Measurements from ENCODE around the gene FRMD1. TPM values are rescaled to one million over a fixed set of nuclear protein-coding genes. Genes with fewer than 3 reads are reported as not detected.
"Not testable (repeated sequence)": the region's sequence is repeated elsewhere in the genome, so short reads cannot be mapped to it uniquely, and the experiment has no call there.

FRMD1 gene
- total RNA-seq, 4 donors from 2014 or later = 35.4 to 86.4 (median 47.7) TPM

GRCh38 chr6:168080393-168081077, 1.5 kb upstream of the FRMD1 start:
- no peak for TF ChIP-seq EP300 (IDR thresholded peaks at IDR 0.05; ENCODE audit: low read depth)
- intact Hi-C loops (cut with DNase I; ENCODE audit: low total_unique reads) (no loop called here), in situ Hi-C loops (cut with MboI; ENCODE audit: low pct_ligation_motif_present in 1 of 4, low pct_unique_long_range_greater_than_20kb in 1 of 4, low sequenced_read_pairs in 3 of 4) (no loop called here)
- no peaks in the 10 kb centered on the region for H3K36me3 ChIP-seq
- no peaks in the 10 kb centered on the region for H3K9me3 ChIP-seq
- peaks cover 6 to 34% (median 19%) of the 10 kb centered on the region in 4 donors for H3K4me1 ChIP-seq
- no peaks in the 10 kb centered on the region for H3K27me3 ChIP-seq
- 82 to 89% methylated on average over 19 to 23 of the region's 24 CpGs for WGBS, 2 donors (ENCODE audit: low coverage in 1 of 2)
- no peak overlapping the region for H3K27ac ChIP-seq
- DNase-seq = no peak
- no peak overlapping the region for H3K4me3 ChIP-seq

GRCh38 chr6:168078175-168078942, 653 bp downstream of the FRMD1 start:
- Histone ChIP-seq H3K4me3 (peak overlapping the region in 3 of 4 donors; percentile 8 to 40 (median 31)), H3K4me1 (peaks cover 6 to 27% (median 17%) of the 10 kb centered on the region in 4 donors), H3K27ac (peak overlapping the region; percentile 70 to 82 (median 78)), H3K27me3 (no peaks in the 10 kb centered on the region), H3K9me3 (no peaks in the 10 kb centered on the region), H3K36me3 (no peaks in the 10 kb centered on the region)
- DNase-seq = peak; percentile 39
- TF ChIP-seq POLR2A (IDR thresholded peaks at IDR 0.05) = no peak
- TF ChIP-seq, protein P1, sequence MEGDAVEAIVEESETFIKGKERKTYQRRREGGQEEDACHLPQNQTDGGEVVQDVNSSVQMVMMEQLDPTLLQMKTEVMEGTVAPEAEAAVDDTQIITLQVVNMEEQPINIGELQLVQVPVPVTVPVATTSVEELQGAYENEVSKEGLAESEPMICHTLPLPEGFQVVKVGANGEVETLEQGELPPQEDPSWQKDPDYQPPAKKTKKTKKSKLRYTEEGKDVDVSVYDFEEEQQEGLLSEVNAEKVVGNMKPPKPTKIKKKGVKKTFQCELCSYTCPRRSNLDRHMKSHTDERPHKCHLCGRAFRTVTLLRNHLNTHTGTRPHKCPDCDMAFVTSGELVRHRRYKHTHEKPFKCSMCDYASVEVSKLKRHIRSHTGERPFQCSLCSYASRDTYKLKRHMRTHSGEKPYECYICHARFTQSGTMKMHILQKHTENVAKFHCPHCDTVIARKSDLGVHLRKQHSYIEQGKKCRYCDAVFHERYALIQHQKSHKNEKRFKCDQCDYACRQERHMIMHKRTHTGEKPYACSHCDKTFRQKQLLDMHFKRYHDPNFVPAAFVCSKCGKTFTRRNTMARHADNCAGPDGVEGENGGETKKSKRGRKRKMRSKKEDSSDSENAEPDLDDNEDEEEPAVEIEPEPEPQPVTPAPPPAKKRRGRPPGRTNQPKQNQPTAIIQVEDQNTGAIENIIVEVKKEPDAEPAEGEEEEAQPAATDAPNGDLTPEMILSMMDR (IDR thresholded peaks at IDR 0.05) = no peak
- no peak for TF ChIP-seq EP300 (IDR thresholded peaks at IDR 0.05; ENCODE audit: low read depth)
- TF ChIP-seq POLR2AphosphoS5 (IDR thresholded peaks at IDR 0.05) = no peak
- in situ Hi-C loops (cut with MboI; ENCODE audit: low pct_ligation_motif_present in 1 of 4, low pct_unique_long_range_greater_than_20kb in 1 of 4, low sequenced_read_pairs in 3 of 4) (no loop called here), intact Hi-C loops (cut with DNase I; ENCODE audit: low total_unique reads) (no loop called here)
- WGBS, 2 donors (ENCODE audit: low coverage in 1 of 2) = 37 to 61% methylated on average over 6 to 19 of the region's 21 CpGs

DNA sequence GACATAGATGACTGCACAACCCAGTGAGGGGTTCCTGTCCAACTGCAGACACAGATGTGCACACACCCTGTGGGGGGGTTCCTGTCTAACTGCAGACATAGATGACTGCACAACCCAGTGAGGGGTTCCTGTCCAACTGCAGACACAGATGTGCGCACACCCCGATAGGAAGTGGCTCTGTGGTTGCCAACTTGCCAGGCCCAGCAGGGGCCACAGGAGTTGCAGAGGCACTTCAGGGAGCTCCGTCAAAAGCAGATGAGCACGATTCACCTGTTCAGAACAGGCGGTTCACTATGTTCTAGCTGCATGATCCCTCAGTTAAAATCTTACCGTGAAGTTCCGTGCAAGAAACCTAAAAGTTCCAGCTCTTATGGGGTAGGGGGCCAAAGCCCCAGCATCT, 1.6 kb downstream of the FRMD1 start:
- H3K4me3 ChIP-seq; H3K27ac ChIP-seq; H3K36me3 ChIP-seq; intact Hi-C loops (cut with DNase I; ENCODE audit: low total_unique reads); H3K27me3 ChIP-seq; in situ Hi-C loops (cut with MboI; ENCODE audit: low pct_ligation_motif_present in 1 of 4, low pct_unique_long_range_greater_than_20kb in 1 of 4, low sequenced_read_pairs in 3 of 4); DNase-seq; H3K9me3 ChIP-seq: not testable (repeated sequence)
- 91% methylated on average over 7 of the region's 7 CpGs; no CpG with 5 or more reads in 1 of the 2 donors for WGBS, 2 donors (ENCODE audit: low coverage in 1 of 2)
- H3K4me1 ChIP-seq = peaks cover 6 to 21% (median 13%) of the 10 kb centered on the region in 4 donors

DNA sequence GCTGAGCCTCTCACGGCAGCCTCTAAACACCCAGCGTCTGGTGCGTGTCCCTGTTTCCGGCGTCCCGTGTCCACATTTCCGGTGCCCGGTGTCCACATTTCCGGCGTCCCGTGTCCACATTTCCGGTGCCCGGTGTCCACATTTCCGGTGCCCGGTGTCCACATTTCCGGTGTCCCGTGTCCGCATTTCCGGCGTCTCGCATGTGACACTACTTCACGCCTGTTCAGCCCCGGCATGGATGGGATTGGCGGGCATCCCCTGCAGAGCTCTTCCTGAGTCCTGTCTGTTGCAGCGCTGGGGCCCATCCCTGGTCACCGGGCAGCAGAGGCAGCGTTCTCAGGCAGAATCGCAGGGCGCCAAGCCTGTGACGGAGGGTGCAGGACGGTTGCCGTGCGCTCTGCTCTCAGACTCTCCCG, 3.2 kb downstream of the FRMD1 start:
- no peak for TF ChIP-seq POLR2AphosphoS5 (IDR thresholded peaks at IDR 0.05)
- no peak for TF ChIP-seq EP300 (IDR thresholded peaks at IDR 0.05; ENCODE audit: low read depth)
- TF ChIP-seq, protein P1 (IDR thresholded peaks at IDR 0.05) = no peak
- no peak for TF ChIP-seq POLR2A (IDR thresholded peaks at IDR 0.05)
- H3K36me3 ChIP-seq = no peaks in the 10 kb centered on the region
- in situ Hi-C loops (cut with MboI; ENCODE audit: low pct_ligation_motif_present in 1 of 4, low pct_unique_long_range_greater_than_20kb in 1 of 4, low sequenced_read_pairs in 3 of 4) = no loop called here
- H3K4me1 ChIP-seq = peaks cover 6 to 16% (median 13%) of the 10 kb centered on the region in 4 donors
- WGBS, 2 donors (ENCODE audit: low coverage in 1 of 2) = 93% methylated on average over 34 of the region's 34 CpGs; no CpG with 5 or more reads in 1 of the 2 donors
- H3K27me3 ChIP-seq = no peaks in the 10 kb centered on the region
- H3K9me3 ChIP-seq = no peaks in the 10 kb centered on the region
- no peak for DNase-seq
- intact Hi-C loops (cut with DNase I; ENCODE audit: low total_unique reads) = no loop called here
- H3K27ac ChIP-seq = no peak overlapping the region
- no peak overlapping the region for H3K4me3 ChIP-seq

GRCh38 chr6:168075216-168075615, 3.8 kb downstream of the FRMD1 start:
- H3K9me3 ChIP-seq = no peaks in the 10 kb centered on the region
- no peaks in the 10 kb centered on the region for H3K36me3 ChIP-seq
- no peak for DNase-seq
- peaks cover 6 to 16% (median 12%) of the 10 kb centered on the region in 4 donors for H3K4me1 ChIP-seq
- no peak overlapping the region for H3K4me3 ChIP-seq
- TF ChIP-seq POLR2AphosphoS5 (IDR thresholded peaks at IDR 0.05) = no peak
- no peak overlapping the region for H3K27ac ChIP-seq
- in situ Hi-C loops (cut with MboI; ENCODE audit: low pct_ligation_motif_present in 1 of 4, low pct_unique_long_range_greater_than_20kb in 1 of 4, low sequenced_read_pairs in 3 of 4) (no loop called here), intact Hi-C loops (cut with DNase I; ENCODE audit: low total_unique reads) (no loop called here)
- H3K27me3 ChIP-seq = no peaks in the 10 kb centered on the region
- WGBS, 2 donors (ENCODE audit: low coverage in 1 of 2) = 89 to 100% methylated on average over 2 to 13 of the region's 13 CpGs

Measured in transverse colon (tissue), 4 donors.